Retina (tissue), 1 donor: ENCODE measurements around the gene AHCYL2.
"Not testable (repeated sequence)": the region's sequence is repeated elsewhere in the genome, so short reads cannot be mapped to it uniquely, and the experiment has no call there.

Experiments
- DNase-seq: peaks from one replicate; pipeline ENCODE4 v3.0.0-alpha.2; 2016

The AHCYL2 gene

GRCh38 chr7:129245533-129245932, 20.7 kb downstream of the AHCYL2 start:
- DNase-seq, result no peak

- no peak for DNase-seq
These were observed 22.3 kb downstream of the AHCYL2 start for GRCh38 chr7:129247087-129247486.

- DNase-seq, result no peak
These were observed 27.3 kb downstream of the AHCYL2 start for GRCh38 chr7:129252128-129252527.

- not testable (repeated sequence) for DNase-seq
These were observed 27.8 kb downstream of the AHCYL2 start for GRCh38 chr7:129252603-129253002.

- no peak for DNase-seq
These were observed 31.0 kb downstream of the AHCYL2 start for GRCh38 chr7:129255800-129256199.

GRCh38 chr7:129256221-129256620, 31.4 kb downstream of the AHCYL2 start:
- no peak for DNase-seq

GRCh38 chr7:129257168-129257567, 32.3 kb downstream of the AHCYL2 start:
- no peak for DNase-seq

- peak; percentile 58 for DNase-seq
These were observed 34.0 kb downstream of the AHCYL2 start for GRCh38 chr7:129258649-129259389.

GRCh38 chr7:129262324-129262723, 37.5 kb downstream of the AHCYL2 start:
- DNase-seq, result no peak

- DNase-seq, result no peak
These were observed 38.3 kb downstream of the AHCYL2 start for GRCh38 chr7:129263168-129263567.

- DNase-seq, result no peak
These were observed 39.7 kb downstream of the AHCYL2 start for GRCh38 chr7:129264534-129264933.

- no peak for DNase-seq
These were observed 40.5 kb downstream of the AHCYL2 start for GRCh38 chr7:129265328-129265727.

- DNase-seq, result no peak
These were observed 41.4 kb downstream of the AHCYL2 start for GRCh38 chr7:129266181-129266580.

GRCh38 chr7:129270077-129270476, 45.2 kb downstream of the AHCYL2 start:
- no peak for DNase-seq

GRCh38 chr7:129271500-129272355, 46.9 kb downstream of the AHCYL2 start:
- no peak for DNase-seq

- DNase-seq, result no peak
These were observed 49.1 kb downstream of the AHCYL2 start for GRCh38 chr7:129273936-129274335.

GRCh38 chr7:129277629-129278028, 52.8 kb downstream of the AHCYL2 start:
- no peak for DNase-seq

GRCh38 chr7:129278688-129279087, 53.9 kb downstream of the AHCYL2 start:
- no peak for DNase-seq

GRCh38 chr7:129279757-129280156, 54.9 kb downstream of the AHCYL2 start:
- DNase-seq, result no peak

GRCh38 chr7:129281163-129281562, 56.3 kb downstream of the AHCYL2 start:
- DNase-seq, result no peak

- DNase-seq, result no peak
These were observed 58.0 kb downstream of the AHCYL2 start for GRCh38 chr7:129282865-129283264.

GRCh38 chr7:129283936-129284335, 59.1 kb downstream of the AHCYL2 start:
- DNase-seq, result no peak

- no peak for DNase-seq
These were observed 60.3 kb downstream of the AHCYL2 start for GRCh38 chr7:129285111-129285510.

- DNase-seq, result no peak
These were observed 68.0 kb downstream of the AHCYL2 start for GRCh38 chr7:129292861-129293260.
